ENCODE results near the gene LMO7. TPM values are rescaled to one million over a fixed set of nuclear protein-coding genes. Genes with fewer than 3 reads are reported as not detected.

LMO7 gene
- total RNA-seq, 1 experiment from 2014 or later = 14.1 TPM

- no peak for DNase-seq (ENCODE audit: low spot score)
Observed at GRCh38 chr13:75801388-75801945, 165.3 kb downstream of the LMO7 start.

- no peak for DNase-seq (ENCODE audit: low spot score)
Observed at GRCh38 chr13:75802161-75802560, 166.0 kb downstream of the LMO7 start.

DNA sequence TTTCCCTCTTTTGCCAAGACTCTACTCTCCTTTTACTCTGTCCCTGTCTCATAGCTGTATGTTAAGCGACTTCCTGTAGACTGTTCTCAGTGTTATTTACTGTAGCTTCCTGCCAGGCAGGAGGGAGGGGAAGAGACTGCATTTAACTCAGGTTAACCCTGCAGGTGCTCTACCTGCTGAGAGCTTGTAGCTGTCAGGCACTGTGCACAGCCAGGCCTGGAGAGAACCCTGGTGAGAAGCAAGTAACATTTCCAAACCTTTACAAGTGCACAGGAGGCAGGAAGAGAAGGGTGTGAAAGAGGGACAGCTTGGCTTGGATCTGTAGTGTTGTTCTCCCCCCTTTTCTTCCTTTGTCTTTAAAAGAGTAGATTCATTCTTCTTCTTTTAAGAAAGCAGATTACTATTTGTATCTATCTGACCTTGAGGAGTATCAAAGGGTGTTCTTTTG is 167.1 kb downstream of the LMO7 start:
- DNase-seq (ENCODE audit: low spot score) = no peak

DNA sequence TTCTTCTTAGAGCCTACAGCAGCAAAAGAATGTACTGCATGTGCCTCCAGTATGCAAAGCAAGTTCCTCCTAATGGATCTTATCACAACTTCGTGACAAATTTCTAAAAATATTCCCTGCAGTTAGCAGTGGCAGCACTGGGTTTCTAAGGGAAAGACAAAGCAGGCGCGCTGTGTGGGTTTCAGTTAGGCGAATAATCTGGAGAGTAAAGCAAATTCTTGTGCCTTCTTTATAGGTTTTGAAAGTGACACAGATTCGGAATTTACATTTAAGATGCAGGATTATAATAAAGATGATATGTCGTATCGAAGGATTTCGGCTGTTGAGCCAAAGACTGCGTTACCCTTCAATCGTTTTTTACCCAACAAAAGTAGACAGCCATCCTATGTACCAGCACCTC is 167.9 kb downstream of the LMO7 start:
- no peak for DNase-seq (ENCODE audit: low spot score)

DNA sequence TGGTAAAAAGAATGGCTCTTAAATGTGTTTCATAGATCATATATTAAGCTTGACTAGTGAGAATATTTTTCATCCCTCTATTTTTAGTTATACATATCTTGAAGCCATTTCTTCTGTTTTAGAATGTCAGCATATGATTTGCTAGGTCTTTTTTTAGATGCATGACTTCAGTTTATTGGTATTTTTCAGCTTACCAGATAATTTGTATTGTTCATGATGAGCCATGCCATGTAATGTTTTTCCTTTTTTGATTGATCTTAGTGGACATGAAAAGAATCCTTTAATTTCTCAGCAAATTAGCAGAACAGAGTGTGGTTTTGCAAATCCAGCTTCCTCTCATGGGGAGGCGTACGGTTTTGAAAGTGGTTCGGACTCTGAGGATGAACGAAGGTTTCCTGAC is 168.5 kb downstream of the LMO7 start:
- no peak for DNase-seq (ENCODE audit: low spot score)

DNA sequence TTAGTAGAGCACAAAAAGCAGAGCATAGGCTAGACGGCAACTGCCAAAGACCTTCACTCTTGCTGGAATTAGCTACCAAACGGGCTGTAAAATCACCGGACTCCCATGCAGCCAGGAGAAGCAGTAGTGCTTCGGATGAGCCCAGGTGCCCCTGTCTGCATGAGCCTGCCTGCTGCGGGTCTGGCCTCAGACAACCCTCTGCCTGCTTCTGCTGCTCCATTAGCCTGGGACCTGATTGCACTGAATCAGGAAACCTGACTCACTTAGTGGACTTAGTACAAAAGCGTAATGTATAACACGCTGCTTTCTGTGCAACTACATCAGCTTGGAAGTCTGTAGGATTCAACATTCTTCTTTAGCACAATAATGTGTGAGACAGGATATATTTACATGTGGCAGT is 170.0 kb downstream of the LMO7 start:
- no peak for DNase-seq (ENCODE audit: low spot score)

DNA sequence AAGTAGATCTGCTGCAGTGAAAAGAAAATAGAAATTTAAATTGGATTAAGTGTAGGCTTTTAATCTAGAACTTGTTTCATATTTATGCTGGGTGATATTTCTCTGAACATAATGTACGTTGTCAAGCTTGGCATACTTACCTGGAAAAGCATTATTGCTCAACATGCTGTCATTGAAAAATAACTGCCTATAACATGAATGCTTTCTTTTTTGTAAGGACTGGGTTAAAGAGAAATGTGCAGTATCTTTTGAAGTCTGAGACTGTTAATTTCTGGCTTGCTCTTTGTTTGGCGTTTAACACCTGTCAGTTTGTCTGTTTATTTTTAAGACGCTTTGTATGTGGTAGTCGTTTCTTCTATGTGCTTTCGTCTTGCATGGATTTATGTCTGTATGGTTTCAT is 175.2 kb downstream of the LMO7 start:
- DNase-seq (ENCODE audit: low spot score) = no peak

DNA sequence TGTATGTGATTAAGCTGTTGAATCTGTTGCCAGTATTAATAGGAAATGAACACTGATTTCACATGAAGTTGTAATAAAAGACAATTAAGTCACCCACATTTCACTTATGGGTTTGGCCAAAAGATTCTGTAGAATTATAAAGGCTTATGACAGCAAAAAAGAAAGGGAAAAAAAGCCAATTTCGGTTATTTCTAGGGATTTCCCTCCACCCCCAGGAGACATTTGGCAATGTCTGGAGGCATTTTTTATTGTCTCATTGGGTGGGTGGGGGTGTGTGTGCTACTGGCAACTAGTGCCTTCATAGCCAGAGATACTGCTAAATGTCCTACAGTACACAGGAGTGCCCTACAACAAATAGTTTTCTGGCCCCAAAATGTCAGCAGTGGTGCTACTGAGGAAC is 175.7 kb downstream of the LMO7 start:
- no peak for DNase-seq (ENCODE audit: low spot score)

GRCh38 chr13:75812751-75813181 is 176.6 kb downstream of the LMO7 start:
- no peak for DNase-seq (ENCODE audit: low spot score)

DNA sequence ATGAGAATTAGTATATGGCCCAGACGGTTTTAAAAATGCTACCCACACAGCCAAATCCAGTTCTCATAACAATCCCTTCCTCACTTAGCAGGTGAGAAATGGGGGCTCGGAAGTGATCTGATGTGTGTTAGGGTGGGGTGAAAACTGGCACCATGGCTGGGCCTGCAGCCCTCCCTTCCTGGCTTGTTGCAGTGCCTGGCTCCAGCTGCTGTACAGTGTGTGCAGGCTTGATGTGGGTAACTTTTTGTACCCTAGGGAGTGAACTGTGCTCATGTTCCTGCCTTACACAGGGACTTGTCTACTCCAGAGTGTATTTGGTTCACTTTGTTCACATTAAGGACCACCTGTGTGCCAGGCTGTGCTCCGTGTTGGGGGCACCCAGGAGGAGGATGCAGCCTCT is 177.2 kb downstream of the LMO7 start:
- no peak for DNase-seq (ENCODE audit: low spot score)

GRCh38 chr13:75818179-75818967 is 182.2 kb downstream of the LMO7 start:
- no peak for DNase-seq (ENCODE audit: low spot score)

GRCh38 chr13:75818968-75819225 is 182.8 kb downstream of the LMO7 start:
- DNase-seq (ENCODE audit: low spot score) = no peak

GRCh38 chr13:75825161-75825560 is 189.0 kb downstream of the LMO7 start:
- DNase-seq (ENCODE audit: low spot score) = no peak

- no peak for DNase-seq (ENCODE audit: low spot score)
Observed at GRCh38 chr13:75825594-75825993, 189.5 kb downstream of the LMO7 start.

GRCh38 chr13:75826391-75826790 is 190.3 kb downstream of the LMO7 start:
- no peak for DNase-seq (ENCODE audit: low spot score)

DNA sequence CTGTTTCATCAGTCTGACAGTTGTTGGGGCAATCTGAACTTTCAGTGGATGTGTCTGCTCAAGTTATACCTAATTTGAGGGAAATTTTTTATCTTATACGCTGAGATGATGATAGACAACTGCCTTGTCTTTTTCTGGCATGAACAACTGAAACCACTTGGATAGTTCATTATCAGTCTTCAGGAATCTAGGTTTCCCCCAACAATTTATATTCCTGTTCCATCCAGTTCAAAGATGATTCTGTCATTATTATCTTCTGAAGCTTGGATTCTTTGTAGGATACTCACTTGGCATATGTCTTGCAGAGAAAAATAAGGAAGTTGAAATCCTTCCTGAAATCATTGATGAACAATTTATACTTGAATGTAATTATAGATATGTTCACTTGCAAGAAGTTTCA is 193.7 kb downstream of the LMO7 start:
- DNase-seq (ENCODE audit: low spot score) = no peak

GRCh38 chr13:75830842-75831241 is 194.7 kb downstream of the LMO7 start:
- no peak for DNase-seq (ENCODE audit: low spot score)

DNA sequence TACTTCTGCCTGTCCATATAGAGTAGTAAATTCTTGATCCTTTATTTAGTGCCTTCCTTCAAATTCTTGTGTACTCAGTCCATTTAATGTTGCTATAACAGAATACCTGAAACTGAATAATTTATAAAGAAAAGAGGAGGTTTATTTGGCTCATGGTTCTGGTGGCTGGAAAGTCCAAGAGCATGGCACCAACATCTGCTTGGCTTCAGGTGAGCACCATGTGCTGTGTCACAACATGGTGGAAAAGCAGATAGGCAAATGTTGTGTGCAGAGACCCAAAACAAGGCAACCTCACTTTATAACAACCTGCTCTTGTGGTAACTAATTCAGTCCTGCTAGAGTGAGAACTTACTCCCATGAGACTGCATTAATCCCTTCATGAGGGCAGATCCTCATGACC is 195.3 kb downstream of the LMO7 start:
- no peak for DNase-seq (ENCODE audit: low spot score)

- no peak for DNase-seq (ENCODE audit: low spot score)
Observed at GRCh38 chr13:75832812-75833211, 196.7 kb downstream of the LMO7 start.

DNA sequence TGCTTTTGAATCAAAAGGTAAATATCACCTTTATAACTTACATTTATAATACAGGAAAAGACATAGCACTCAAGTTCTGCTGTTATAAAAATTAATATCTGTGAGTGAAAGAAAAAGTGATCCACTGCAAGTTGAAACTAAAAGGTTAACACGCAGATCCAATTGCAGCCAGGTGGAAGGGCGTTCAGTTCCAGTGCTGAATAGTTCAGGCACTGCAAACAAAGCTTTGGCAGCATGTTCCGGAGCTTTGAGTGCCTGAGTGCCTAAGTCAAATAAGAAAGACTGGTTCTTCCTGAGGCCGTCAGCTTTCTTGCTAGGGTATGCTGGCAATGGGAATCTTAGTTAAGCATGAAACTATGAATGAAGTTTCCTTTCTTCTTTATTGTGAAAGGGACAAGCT is 200.3 kb downstream of the LMO7 start:
- no peak for DNase-seq (ENCODE audit: low spot score)

DNA sequence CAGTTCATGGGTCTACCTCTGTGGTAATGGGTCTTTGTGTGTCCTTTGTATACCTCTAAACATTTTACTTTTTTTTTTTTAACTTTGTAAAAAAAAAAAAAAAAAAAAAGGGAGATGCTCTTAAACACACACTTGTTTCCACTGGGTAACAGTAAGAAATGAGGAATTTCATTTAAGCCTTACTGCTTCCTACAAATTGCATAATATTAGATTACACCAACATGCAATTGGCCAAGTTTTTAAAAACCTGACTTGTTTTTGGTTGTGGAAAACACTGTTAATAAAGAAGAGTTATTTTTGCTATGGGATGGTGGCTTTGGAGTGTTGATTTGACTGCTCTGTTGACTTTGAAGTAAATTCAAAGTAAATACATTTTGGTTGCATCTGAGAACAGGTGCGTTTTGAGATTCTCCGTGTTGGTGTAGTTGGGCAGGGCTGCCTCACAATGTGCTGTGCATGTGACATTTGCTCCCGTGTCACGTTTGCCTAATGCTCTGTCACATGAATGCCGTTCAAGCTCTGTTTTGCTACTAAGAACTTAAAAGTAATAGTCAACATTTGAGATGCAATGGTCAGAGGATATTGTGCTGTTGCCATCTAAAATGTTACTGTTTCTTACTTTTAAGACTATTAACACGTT is 202.4 kb downstream of the LMO7 start:
- no peak for DNase-seq (ENCODE audit: low spot score)

- no peak for DNase-seq (ENCODE audit: low spot score)
Observed at GRCh38 chr13:75839406-75839805, 203.3 kb downstream of the LMO7 start.

- no peak for DNase-seq (ENCODE audit: low spot score)
Observed at GRCh38 chr13:75841905-75842304, 205.8 kb downstream of the LMO7 start.

Data from H4 (cell line).